ENCODE data around the gene CRNKL1. TPM values are rescaled to one million over a fixed set of nuclear protein-coding genes. Genes with fewer than 3 reads are reported as not detected.
A peak's percentile ranks its signal among the peaks of the same experiment; 100 is the strongest.

CRNKL1 gene
- polyA plus RNA-seq, 1 of the 3 experiments (the other 2 are of a cell fraction) = 7.6 TPM

DNA sequence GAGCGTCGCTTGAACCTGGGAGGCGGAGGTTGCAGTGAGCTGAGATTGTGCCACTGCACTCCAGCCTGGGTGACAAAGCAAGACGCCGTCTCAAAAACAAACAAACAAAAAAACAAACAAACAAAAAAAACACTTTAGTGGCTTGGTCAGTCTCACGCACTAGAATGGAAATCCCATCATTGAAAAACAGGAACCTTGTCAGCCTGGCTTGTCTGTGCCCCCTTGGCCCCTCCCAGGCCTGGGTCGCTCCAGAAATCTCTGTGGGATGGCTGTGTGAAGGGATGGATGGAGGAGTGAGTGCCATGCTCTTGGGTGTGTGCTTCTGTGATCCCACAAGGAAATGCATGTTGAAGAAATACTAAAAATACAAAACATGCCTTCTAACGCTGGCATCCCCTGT lies 56.0 kb downstream of the CRNKL1 start:
- Histone ChIP-seq H3K79me2 (ENCODE audit: insufficient read depth) (no peaks in the 10 kb centered on the region), H3K4me1 (ENCODE audit: control insufficient read depth in 1 of 2, insufficient read depth in 2 of 2, low read depth in 1 of 2, low read length in 1 of 2) (peaks cover 33 to 41% of the 10 kb centered on the region in 2 experiments), H3F3A (replicated peaks; ENCODE audit: insufficient read depth) (peaks cover 41% of the 10 kb centered on the region), H4K20me1 (ENCODE audit: insufficient read depth) (no peaks in the 10 kb centered on the region), H3K4me3 (ENCODE audit: low read depth in 2 of 2, low read length in 1 of 2) (no peak overlapping the region), H2AFZ (ENCODE audit: low read depth) (no peak overlapping the region), H3K4me2 (no peak overlapping the region), H3K27me3 (ENCODE audit: insufficient read depth) (no peaks in the 10 kb centered on the region), H3K27ac (ENCODE audit: low read depth in 2 of 2, low read length in 1 of 2) (no peak overlapping the region), H3K9me2 (no peaks in the 10 kb centered on the region), H3K36me3 (replicated peaks in 1 of 2; ENCODE audit: control insufficient read depth in 1 of 2, insufficient read depth in 2 of 2, low read length in 1 of 2) (peaks cover 0 to 3% of the 10 kb centered on the region in 2 experiments), H3K9ac (no peak overlapping the region), H3K9me3 (no peaks in the 10 kb centered on the region)
- ChIA-PET POLR2A (no interaction called here), CTCF (interaction anchor here (1.1 to 1.8 kb wide), 2 partner anchors 209 to 213 kb away, joined by 3 to 9 read pairs; no protein-coding TSS in a partner anchor)
- TF ChIP-seq NFIC (IDR thresholded peaks at IDR 0.05; ENCODE audit: borderline replicate concordance) = no peak
- TF ChIP-seq ELF1 (IDR thresholded peaks at IDR 0.05) = no peak
- no peak for TF ChIP-seq TAF1 (IDR thresholded peaks at IDR 0.05; ENCODE audit: borderline replicate concordance, low read depth, low read length)
- no peak for TF ChIP-seq SMC3 (IDR thresholded peaks at IDR 0.05; ENCODE audit: low read depth, low read length)
- DNase-seq = no peak
- 93% methylated on average over 8 of the region's 8 CpGs for WGBS (ENCODE audit: low lambda C conversion rate)

DNA sequence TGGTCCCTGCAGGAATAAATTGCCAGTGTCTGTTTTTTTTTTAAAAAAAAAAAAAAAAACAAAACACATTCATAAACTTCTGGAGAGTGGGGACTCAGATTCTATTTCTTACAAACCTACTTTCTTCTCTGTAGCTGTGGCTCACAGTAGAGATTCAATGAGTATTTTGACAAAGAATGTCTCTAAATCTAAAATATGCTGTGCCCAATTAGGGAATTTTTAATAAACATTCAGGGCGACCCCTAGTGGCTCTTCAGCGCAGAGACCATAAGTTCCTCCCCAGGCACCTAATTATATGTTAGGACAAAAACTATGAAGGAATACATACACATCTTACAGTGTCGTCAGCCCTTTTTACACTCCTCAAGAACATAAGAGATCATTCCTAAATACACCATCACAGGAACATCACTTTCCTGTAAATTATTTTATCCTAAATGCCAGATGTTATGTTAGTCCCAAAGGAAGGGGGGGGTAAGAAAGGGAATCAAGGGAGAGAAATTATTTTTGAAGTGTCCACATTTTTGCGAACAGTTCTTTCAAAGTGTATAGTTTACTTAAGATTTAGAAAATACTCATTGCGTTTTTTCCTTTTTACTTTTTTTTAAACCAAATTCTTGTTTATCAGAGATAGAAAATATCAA lies 56.9 kb downstream of the CRNKL1 start:
- Histone ChIP-seq H3K27ac (ENCODE audit: low read depth in 2 of 2, low read length in 1 of 2) (peak overlapping the region; percentile 93 to 99), H3K36me3 (replicated peaks in 1 of 2; ENCODE audit: control insufficient read depth in 1 of 2, insufficient read depth in 2 of 2, low read length in 1 of 2) (no peaks in the 10 kb centered on the region), H3K4me3 (ENCODE audit: low read depth in 2 of 2, low read length in 1 of 2) (peak overlapping the region in 1 of 2 experiments; percentile 33; a peak in 1 of 4 replicates), H3K4me1 (ENCODE audit: control insufficient read depth in 1 of 2, insufficient read depth in 2 of 2, low read depth in 1 of 2, low read length in 1 of 2) (peaks cover 33 to 48% of the 10 kb centered on the region in 2 experiments), H3K27me3 (ENCODE audit: insufficient read depth) (no peaks in the 10 kb centered on the region), H3K9me3 (no peaks in the 10 kb centered on the region), H4K20me1 (ENCODE audit: insufficient read depth) (no peaks in the 10 kb centered on the region), H3K79me2 (ENCODE audit: insufficient read depth) (no peaks in the 10 kb centered on the region), H3K9me2 (no peaks in the 10 kb centered on the region), H2AFZ (ENCODE audit: low read depth) (no peak overlapping the region), H3K4me2 (peak overlapping the region; percentile 75; the same call in 1 of the 2 replicates), H3F3A (replicated peaks; ENCODE audit: insufficient read depth) (peaks cover 41% of the 10 kb centered on the region), H3K9ac (no peak overlapping the region)
- TF ChIP-seq SMC3 (IDR thresholded peaks at IDR 0.05; ENCODE audit: low read depth, low read length) = peak; percentile 78
- TF ChIP-seq RCOR1 (IDR thresholded peaks at IDR 0.05; ENCODE audit: low read length) = no peak
- no peak for TF ChIP-seq EP300 (IDR thresholded peaks at IDR 0.05; ENCODE audit: borderline replicate concordance in 1 of 2, low read depth in 1 of 2, low read length in 1 of 2)
- TF ChIP-seq MAX (IDR thresholded peaks at IDR 0.05; ENCODE audit: low read depth) = no peak
- TF ChIP-seq, protein P1, sequence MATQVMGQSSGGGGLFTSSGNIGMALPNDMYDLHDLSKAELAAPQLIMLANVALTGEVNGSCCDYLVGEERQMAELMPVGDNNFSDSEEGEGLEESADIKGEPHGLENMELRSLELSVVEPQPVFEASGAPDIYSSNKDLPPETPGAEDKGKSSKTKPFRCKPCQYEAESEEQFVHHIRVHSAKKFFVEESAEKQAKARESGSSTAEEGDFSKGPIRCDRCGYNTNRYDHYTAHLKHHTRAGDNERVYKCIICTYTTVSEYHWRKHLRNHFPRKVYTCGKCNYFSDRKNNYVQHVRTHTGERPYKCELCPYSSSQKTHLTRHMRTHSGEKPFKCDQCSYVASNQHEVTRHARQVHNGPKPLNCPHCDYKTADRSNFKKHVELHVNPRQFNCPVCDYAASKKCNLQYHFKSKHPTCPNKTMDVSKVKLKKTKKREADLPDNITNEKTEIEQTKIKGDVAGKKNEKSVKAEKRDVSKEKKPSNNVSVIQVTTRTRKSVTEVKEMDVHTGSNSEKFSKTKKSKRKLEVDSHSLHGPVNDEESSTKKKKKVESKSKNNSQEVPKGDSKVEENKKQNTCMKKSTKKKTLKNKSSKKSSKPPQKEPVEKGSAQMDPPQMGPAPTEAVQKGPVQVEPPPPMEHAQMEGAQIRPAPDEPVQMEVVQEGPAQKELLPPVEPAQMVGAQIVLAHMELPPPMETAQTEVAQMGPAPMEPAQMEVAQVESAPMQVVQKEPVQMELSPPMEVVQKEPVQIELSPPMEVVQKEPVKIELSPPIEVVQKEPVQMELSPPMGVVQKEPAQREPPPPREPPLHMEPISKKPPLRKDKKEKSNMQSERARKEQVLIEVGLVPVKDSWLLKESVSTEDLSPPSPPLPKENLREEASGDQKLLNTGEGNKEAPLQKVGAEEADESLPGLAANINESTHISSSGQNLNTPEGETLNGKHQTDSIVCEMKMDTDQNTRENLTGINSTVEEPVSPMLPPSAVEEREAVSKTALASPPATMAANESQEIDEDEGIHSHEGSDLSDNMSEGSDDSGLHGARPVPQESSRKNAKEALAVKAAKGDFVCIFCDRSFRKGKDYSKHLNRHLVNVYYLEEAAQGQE (IDR thresholded peaks at IDR 0.05; ENCODE audit: low read depth, low read length) = no peak
- no peak for TF ChIP-seq ELF1 (IDR thresholded peaks at IDR 0.05)
- TF ChIP-seq TCF12 (IDR thresholded peaks at IDR 0.05) = no peak
- TF ChIP-seq, protein P2, sequence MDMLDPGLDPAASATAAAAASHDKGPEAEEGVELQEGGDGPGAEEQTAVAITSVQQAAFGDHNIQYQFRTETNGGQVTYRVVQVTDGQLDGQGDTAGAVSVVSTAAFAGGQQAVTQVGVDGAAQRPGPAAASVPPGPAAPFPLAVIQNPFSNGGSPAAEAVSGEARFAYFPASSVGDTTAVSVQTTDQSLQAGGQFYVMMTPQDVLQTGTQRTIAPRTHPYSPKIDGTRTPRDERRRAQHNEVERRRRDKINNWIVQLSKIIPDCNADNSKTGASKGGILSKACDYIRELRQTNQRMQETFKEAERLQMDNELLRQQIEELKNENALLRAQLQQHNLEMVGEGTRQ (IDR thresholded peaks at IDR 0.05; ENCODE audit: borderline replicate concordance, low read depth, low read length) = no peak
- no peak for TF ChIP-seq YY1 (IDR thresholded peaks at IDR 0.05; ENCODE audit: low read depth)
- peak; percentile 88 for TF ChIP-seq RAD21 (IDR thresholded peaks at IDR 0.05; ENCODE audit: low read length)
- TF ChIP-seq EZH2phosphoT487 (IDR thresholded peaks at IDR 0.05; ENCODE audit: borderline replicate concordance, low read depth) = no peak
- no peak for TF ChIP-seq GABPA (IDR thresholded peaks at IDR 0.05; ENCODE audit: low read depth)
- no peak for TF ChIP-seq FOSL2 (IDR thresholded peaks at IDR 0.05; ENCODE audit: borderline replicate concordance, low read depth)
- no peak for TF ChIP-seq MXI1 (IDR thresholded peaks at IDR 0.05; ENCODE audit: low read depth, low read length)
- TF ChIP-seq SIN3A (IDR thresholded peaks at IDR 0.05; ENCODE audit: borderline replicate concordance, low read depth, low read length) = no peak
- TF ChIP-seq FOXM1 (IDR thresholded peaks at IDR 0.05; ENCODE audit: low read depth) = 0 out of 2 replicates have a peak, but pooled peaks have one; percentile 26
- TF ChIP-seq, protein P3, sequence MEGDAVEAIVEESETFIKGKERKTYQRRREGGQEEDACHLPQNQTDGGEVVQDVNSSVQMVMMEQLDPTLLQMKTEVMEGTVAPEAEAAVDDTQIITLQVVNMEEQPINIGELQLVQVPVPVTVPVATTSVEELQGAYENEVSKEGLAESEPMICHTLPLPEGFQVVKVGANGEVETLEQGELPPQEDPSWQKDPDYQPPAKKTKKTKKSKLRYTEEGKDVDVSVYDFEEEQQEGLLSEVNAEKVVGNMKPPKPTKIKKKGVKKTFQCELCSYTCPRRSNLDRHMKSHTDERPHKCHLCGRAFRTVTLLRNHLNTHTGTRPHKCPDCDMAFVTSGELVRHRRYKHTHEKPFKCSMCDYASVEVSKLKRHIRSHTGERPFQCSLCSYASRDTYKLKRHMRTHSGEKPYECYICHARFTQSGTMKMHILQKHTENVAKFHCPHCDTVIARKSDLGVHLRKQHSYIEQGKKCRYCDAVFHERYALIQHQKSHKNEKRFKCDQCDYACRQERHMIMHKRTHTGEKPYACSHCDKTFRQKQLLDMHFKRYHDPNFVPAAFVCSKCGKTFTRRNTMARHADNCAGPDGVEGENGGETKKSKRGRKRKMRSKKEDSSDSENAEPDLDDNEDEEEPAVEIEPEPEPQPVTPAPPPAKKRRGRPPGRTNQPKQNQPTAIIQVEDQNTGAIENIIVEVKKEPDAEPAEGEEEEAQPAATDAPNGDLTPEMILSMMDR (IDR thresholded peaks at IDR 0.05) = peak; percentile 97
- peak; percentile 60 for DNase-seq
- POLR2A ChIA-PET = no interaction called here
- WGBS (ENCODE audit: low lambda C conversion rate) = 20% methylated on average over 5 of the region's 5 CpGs
- CTCF ChIA-PET = interaction anchor here (0.6 to 3.5 kb wide), 25 partner anchors 8 to 312 kb away, joined by 3 to 26 read pairs (median 3); partner anchors contain the start of gene NAA20

Data from SK-N-SH (cell line).